GM19395 (cell line): ENCODE results near the gene CMTM1.
"Not testable (repeated sequence)": the region's sequence is repeated elsewhere in the genome, so short reads cannot be mapped to it uniquely, and the experiment has no call there.

Source experiments
- ATAC-seq: cut with Tn5 transposase; IDR thresholded peaks from one replicate; pipeline ENCODE4 v1.9.1; 2021; ENCODE audit warnings: mild to moderate bottlenecking, moderate library complexity; ENCODE audit not compliant: unreplicated experiment

Gene CMTM1

GRCh38 chr16:66561381-66562080 lies 4.7 kb upstream of the CMTM1 start:
- no peak for ATAC-seq

- ATAC-seq: no peak
Measured at GRCh38 chr16:66562409-66562808, 3.8 kb upstream of the CMTM1 start.

GRCh38 chr16:66562986-66563385 lies 3.3 kb upstream of the CMTM1 start:
- no peak for ATAC-seq

- no peak for ATAC-seq
Measured at GRCh38 chr16:66563574-66564334, 2.5 kb upstream of the CMTM1 start.

- ATAC-seq: not testable (repeated sequence)
Measured at GRCh38 chr16:66567270-66567669, 1.0 kb downstream of the CMTM1 start.

GRCh38 chr16:66568355-66568754 lies 2.1 kb downstream of the CMTM1 start:
- no peak for ATAC-seq

- no peak for ATAC-seq
Measured at GRCh38 chr16:66569131-66569530, 2.9 kb downstream of the CMTM1 start.

GRCh38 chr16:66569827-66570405 lies 3.7 kb downstream of the CMTM1 start:
- ATAC-seq: no peak

GRCh38 chr16:66572356-66572755 lies 6.1 kb downstream of the CMTM1 start:
- no peak for ATAC-seq

- no peak for ATAC-seq
Measured at GRCh38 chr16:66574081-66574480, 7.8 kb downstream of the CMTM1 start.

GRCh38 chr16:66574531-66574930 lies 8.3 kb downstream of the CMTM1 start:
- ATAC-seq: no peak

- no peak for ATAC-seq
Measured at GRCh38 chr16:66575060-66575459, 8.8 kb downstream of the CMTM1 start.

- no peak for ATAC-seq
Measured at GRCh38 chr16:66576296-66576695, 10.1 kb downstream of the CMTM1 start.

- ATAC-seq: no peak
Measured at GRCh38 chr16:66578651-66579531, 12.7 kb downstream of the CMTM1 start, which contains the start of gene CMTM2. Gene CMTM2 (plus strand): TSS chr16:66579463. CDS start chr16:66579608, 145 bp downstream.

GRCh38 chr16:66580605-66581209 lies 14.5 kb downstream of the CMTM1 start:
- no peak for ATAC-seq

GRCh38 chr16:66581246-66581952 lies 15.2 kb downstream of the CMTM1 start:
- no peak for ATAC-seq

- ATAC-seq: no peak
Measured at GRCh38 chr16:66585481-66586239, 19.4 kb downstream of the CMTM1 start.

- ATAC-seq: no peak
Measured at GRCh38 chr16:66587881-66588600, 21.8 kb downstream of the CMTM1 start.
